Upper lobe of right lung (tissue), 1 donor: ENCODE data around the gene SARDH. TPM values are rescaled to one million over a fixed set of nuclear protein-coding genes. Genes with fewer than 3 reads are reported as not detected.
A peak's percentile ranks its signal among the peaks of the same experiment; 100 is the strongest.

Experiments used
- ATAC-seq: fragments of 200-7000 bp; cut with Tn5 transposase; one replicate; pipeline ENCODE4 v1.9.1; 2020; ENCODE audit warnings: mild to moderate bottlenecking, moderate library complexity
- DNase-seq: peaks from one replicate; pipeline ENCODE4 v3.0.0-alpha.2; 2020
- H3K27ac ChIP-seq: fragments of 200-600 bp; one replicate; pipeline ENCODE4 v1.8.0; 2022
- H3K27me3 ChIP-seq: fragments of 200-600 bp; one replicate; pipeline ENCODE4 v1.8.0; 2022; ENCODE audit warnings: mild to moderate bottlenecking
- H3K36me3 ChIP-seq: fragments of 200-600 bp; one replicate; pipeline ENCODE4 v1.8.0; 2022
- H3K4me1 ChIP-seq: fragments of 200-600 bp; one replicate; pipeline ENCODE4 v1.8.0; 2022
- H3K4me3 ChIP-seq: fragments of 200-600 bp; one replicate; pipeline ENCODE4 v1.8.0; 2022; ENCODE audit warnings: mild to moderate bottlenecking
- H3K9me3 ChIP-seq: fragments of 200-600 bp; one replicate; pipeline ENCODE4 v1.8.0; 2022
- CTCF ChIP-seq: fragments of 200-600 bp; IDR thresholded peaks from one replicate; pipeline ENCODE4 v1.8.0; 2022; ENCODE audit warnings: antibody characterized with exemption
- intact Hi-C: fragments of 100-400 bp; cut with DNase I; formaldehyde crosslinking; loops from one replicate; pipeline ENCODE4 v1.11.0; 2022
- total RNA-seq: library from RNA; stranded (reverse); fragmentation: NEBNext Ultra II Directional; extraction: Animal tissue kit (Norgen Biotek cat#: 25700); gene quantifications from one replicate; pipeline ENCODE4 v1.2.1, GENCODE V29; 2021
- donor health status: DM: no; HTN: yes; CAD: no; lungs with severe emphysema.

SARDH gene
- total RNA-seq, 1 donor from 2014 or later, result 6.8 TPM

GRCh38 chr9:133709015-133709611 is 29.0 kb downstream of the SARDH start:
- Histone ChIP-seq H3K9me3 (no peaks in the 10 kb centered on the region), H3K36me3 (no peaks in the 10 kb centered on the region), H3K27me3 (no peaks in the 10 kb centered on the region), H3K27ac (no peak overlapping the region), H3K4me3 (no peak overlapping the region), H3K4me1 (peaks cover 12% of the 10 kb centered on the region)
- ATAC-seq, result no peak
- intact Hi-C loops, result no loop called here
- peak; percentile 60 for DNase-seq
- no peak for TF ChIP-seq CTCF

DNA sequence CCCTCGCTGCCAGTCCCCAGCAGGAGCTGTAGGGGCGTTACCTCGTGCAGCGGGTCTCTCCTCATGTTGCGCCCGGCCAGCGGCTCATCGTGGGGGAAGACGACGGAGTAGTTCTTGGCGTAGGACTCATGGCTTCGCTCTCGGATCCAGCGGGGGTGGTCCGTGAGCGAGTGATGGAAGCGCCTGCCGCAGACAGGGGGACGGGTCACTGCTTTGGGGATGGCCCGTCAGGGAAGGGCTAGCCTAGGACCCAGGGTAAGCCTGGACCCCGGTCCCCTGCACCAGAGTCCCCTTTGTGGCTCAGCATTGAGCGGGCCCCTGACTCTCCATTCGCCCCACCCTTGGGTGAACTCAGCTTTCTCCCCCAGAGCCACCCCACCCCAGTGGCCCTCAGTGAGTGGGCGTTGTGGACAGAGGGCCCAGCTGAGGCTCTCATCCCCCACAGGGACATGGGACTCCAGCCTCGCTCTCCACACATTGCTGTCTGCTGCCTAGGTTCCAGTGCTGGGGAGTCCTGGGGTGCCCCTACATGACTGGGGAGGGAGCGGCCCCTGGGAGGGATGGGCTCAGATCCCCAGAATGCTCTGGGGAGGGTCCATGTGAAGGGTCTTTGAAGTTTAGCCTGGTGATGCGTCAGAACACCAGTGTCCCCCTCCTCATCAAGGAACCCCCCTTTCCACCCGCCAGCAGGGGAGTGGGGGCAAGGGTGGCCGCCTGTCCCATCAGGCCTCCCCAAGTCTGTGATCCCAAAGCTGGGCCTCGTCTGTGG is 29.7 kb downstream of the SARDH start:
- ATAC-seq, result no peak
- H3K4me3 ChIP-seq, result no peak overlapping the region
- peak; percentile 57 for DNase-seq
- H3K27ac ChIP-seq, result peak overlapping the region; percentile 56
- no peaks in the 10 kb centered on the region for H3K36me3 ChIP-seq
- no peaks in the 10 kb centered on the region for H3K27me3 ChIP-seq
- H3K4me1 ChIP-seq, result peaks cover 12% of the 10 kb centered on the region
- intact Hi-C loops, result no loop called here
- no peak for TF ChIP-seq CTCF
- no peaks in the 10 kb centered on the region for H3K9me3 ChIP-seq

DNA sequence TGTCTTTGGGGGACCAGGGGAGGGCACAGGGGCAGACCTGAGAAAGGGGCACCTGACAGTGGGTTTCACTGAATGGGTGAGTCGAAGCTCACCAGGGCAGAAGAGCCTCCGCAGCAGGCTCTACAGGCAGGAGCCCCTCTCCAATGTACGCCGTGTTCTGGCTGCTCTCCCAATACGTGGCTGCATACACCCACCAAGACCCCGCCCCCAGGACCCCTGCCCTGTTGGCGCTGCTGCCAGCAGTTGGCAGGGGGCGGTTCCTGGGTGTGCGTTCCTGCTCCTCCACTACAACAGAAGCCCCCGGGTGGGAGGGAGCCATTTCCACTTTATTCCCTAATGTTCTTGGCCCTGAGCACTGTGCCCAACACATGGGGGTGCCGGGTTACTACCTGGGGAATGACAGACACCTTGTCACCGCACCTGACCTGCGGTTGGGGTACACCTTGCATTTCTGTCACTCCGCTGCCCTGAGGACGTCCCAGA is 30.3 kb downstream of the SARDH start:
- H3K4me3 ChIP-seq, result no peak overlapping the region
- H3K27ac ChIP-seq, result peak overlapping the region; percentile 56
- H3K27me3 ChIP-seq, result no peaks in the 10 kb centered on the region
- TF ChIP-seq CTCF, result no peak
- H3K36me3 ChIP-seq, result no peaks in the 10 kb centered on the region
- no peak for ATAC-seq
- H3K4me1 ChIP-seq, result peaks cover 16% of the 10 kb centered on the region
- DNase-seq, result peak; percentile 53
- intact Hi-C loops, result no loop called here
- H3K9me3 ChIP-seq, result no peaks in the 10 kb centered on the region

- H3K27ac ChIP-seq, result peak overlapping the region; percentile 56
- peak; percentile 56 for DNase-seq
Measured at GRCh38 chr9:133707065-133707762, 30.9 kb downstream of the SARDH start.

More at GRCh38 chr9:133707065-133707762, 30.9 kb downstream of the SARDH start:
- H3K36me3 ChIP-seq, result no peaks in the 10 kb centered on the region
- no peak for TF ChIP-seq CTCF
- H3K4me1 ChIP-seq, result peaks cover 19% of the 10 kb centered on the region
- H3K4me3 ChIP-seq, result no peak overlapping the region
- ATAC-seq, result no peak
- intact Hi-C loops, result no loop called here
- no peaks in the 10 kb centered on the region for H3K9me3 ChIP-seq
- no peaks in the 10 kb centered on the region for H3K27me3 ChIP-seq
